Activated naive CD4-positive, alpha-beta T cell treated with Interleukin-2 at 50 U/mL for 16 hours (primary cell): ENCODE data around the gene RORC.
A peak's percentile ranks its signal among the peaks of the same experiment; 100 is the strongest.

Experiments used
- DNase-seq: peaks from one replicate; pipeline ENCODE4 v3.0.0-alpha.2; 2020

The RORC gene

GRCh38 chr1:151847867-151848596, 16.4 kb upstream of the RORC start:
- DNase-seq, result no peak

GRCh38 chr1:151846686-151847237, 15.2 kb upstream of the RORC start:
- DNase-seq, result no peak

- DNase-seq, result no peak
Observed at GRCh38 chr1:151846062-151846568, 14.5 kb upstream of the RORC start.

- no peak for DNase-seq
Observed at GRCh38 chr1:151843398-151843797, 11.8 kb upstream of the RORC start.

- no peak for DNase-seq
Observed at GRCh38 chr1:151841141-151841540, 9.5 kb upstream of the RORC start.

- DNase-seq, result no peak
Observed at GRCh38 chr1:151840421-151840820, 8.8 kb upstream of the RORC start.

- peak; percentile 77 for DNase-seq
Observed at GRCh38 chr1:151839457-151840403, 8.1 kb upstream of the RORC start, which contains the start of gene C2CD4D. TSS of gene C2CD4D (minus strand) at chr1:151839820. CDS start at chr1:151838989, 831 bp downstream.

- no peak for DNase-seq
Observed at GRCh38 chr1:151839082-151839412, 7.4 kb upstream of the RORC start.

- DNase-seq, result peak; percentile 60
Observed at GRCh38 chr1:151838222-151839081, 6.8 kb upstream of the RORC start.

- no peak for DNase-seq
Observed at GRCh38 chr1:151837884-151838221, 6.3 kb upstream of the RORC start.

- no peak for DNase-seq
Observed at GRCh38 chr1:151837197-151837596, 5.6 kb upstream of the RORC start.

GRCh38 chr1:151835596-151835995, 4.0 kb upstream of the RORC start:
- no peak for DNase-seq

- no peak for DNase-seq
Observed at GRCh38 chr1:151834239-151834638, 2.6 kb upstream of the RORC start.

- DNase-seq, result no peak
Observed at GRCh38 chr1:151833172-151833900, 1.7 kb upstream of the RORC start.

GRCh38 chr1:151832318-151832980, 847 bp upstream of the RORC start:
- DNase-seq, result no peak

- no peak for DNase-seq
Observed at GRCh38 chr1:151831256-151831591, 378 bp downstream of the RORC start.

GRCh38 chr1:151830055-151830454, 1.5 kb downstream of the RORC start:
- no peak for DNase-seq

GRCh38 chr1:151829352-151830046, 2.1 kb downstream of the RORC start:
- no peak for DNase-seq

GRCh38 chr1:151828921-151829320, 2.7 kb downstream of the RORC start:
- no peak for DNase-seq

- no peak for DNase-seq
Observed at GRCh38 chr1:151827853-151828252, 3.7 kb downstream of the RORC start.
